ENCODE data around the gene OPCML.

The OPCML gene

GRCh38 chr11:132414451-132414850 is 1117.8 kb downstream of the OPCML start:
- Histone ChIP-seq H3K27me3 (ENCODE audit: insufficient read depth, poor library complexity, severe bottlenecking) (no peaks in the 10 kb centered on the region), H3K27ac (replicated peaks) (no peak overlapping the region), H3K4me3 (replicated peaks; ENCODE audit: insufficient read depth, low read length) (no peak overlapping the region)
- DNase-seq (ENCODE audit: low read depth in 1 of 2, low spot score in 1 of 2) = no peak
- no peak for TF ChIP-seq CTCF (IDR thresholded peaks at IDR 0.05; ENCODE audit: insufficient read depth, low read length)
- no peak for TF ChIP-seq SPI1 (IDR thresholded peaks at IDR 0.05; ENCODE audit: borderline replicate concordance, low read depth)
- TF ChIP-seq POLR2AphosphoS5 (IDR thresholded peaks at IDR 0.05; ENCODE audit: low read depth) = no peak
- no peak for TF ChIP-seq REST (IDR thresholded peaks at IDR 0.05; ENCODE audit: insufficient replicate concordance, low read depth)
- no peak for TF ChIP-seq GABPA (IDR thresholded peaks at IDR 0.05; ENCODE audit: low read depth)

GRCh38 chr11:132410383-132410782 is 1121.9 kb downstream of the OPCML start:
- Histone ChIP-seq H3K27ac (replicated peaks) (no peak overlapping the region), H3K4me3 (replicated peaks; ENCODE audit: insufficient read depth, low read length) (no peak overlapping the region), H3K27me3 (ENCODE audit: insufficient read depth, poor library complexity, severe bottlenecking) (no peaks in the 10 kb centered on the region)
- DNase-seq (ENCODE audit: low read depth in 1 of 2, low spot score in 1 of 2) = no peak
- TF ChIP-seq REST (IDR thresholded peaks at IDR 0.05; ENCODE audit: insufficient replicate concordance, low read depth) (no peak), CTCF (IDR thresholded peaks at IDR 0.05; ENCODE audit: insufficient read depth, low read length) (no peak), POLR2AphosphoS5 (IDR thresholded peaks at IDR 0.05; ENCODE audit: low read depth) (no peak), SPI1 (IDR thresholded peaks at IDR 0.05; ENCODE audit: borderline replicate concordance, low read depth) (no peak), GABPA (IDR thresholded peaks at IDR 0.05; ENCODE audit: low read depth) (no peak)

GRCh38 chr11:132409573-132410355 is 1122.5 kb downstream of the OPCML start:
- H3K27ac ChIP-seq (replicated peaks) = no peak overlapping the region
- no peak for TF ChIP-seq CTCF (IDR thresholded peaks at IDR 0.05; ENCODE audit: insufficient read depth, low read length)
- no peak for TF ChIP-seq REST (IDR thresholded peaks at IDR 0.05; ENCODE audit: insufficient replicate concordance, low read depth)
- no peak for TF ChIP-seq GABPA (IDR thresholded peaks at IDR 0.05; ENCODE audit: low read depth)
- no peak for TF ChIP-seq SPI1 (IDR thresholded peaks at IDR 0.05; ENCODE audit: borderline replicate concordance, low read depth)
- no peak for TF ChIP-seq POLR2AphosphoS5 (IDR thresholded peaks at IDR 0.05; ENCODE audit: low read depth)

More at GRCh38 chr11:132409573-132410355, 1122.5 kb downstream of the OPCML start:
- no peaks in the 10 kb centered on the region for H3K27me3 ChIP-seq (ENCODE audit: insufficient read depth, poor library complexity, severe bottlenecking)
- no peak for DNase-seq (ENCODE audit: low read depth in 1 of 2, low spot score in 1 of 2)
- no peak overlapping the region for H3K4me3 ChIP-seq (replicated peaks; ENCODE audit: insufficient read depth, low read length)

Measured in HL-60 (cell line).